ENCODE data around the gene SH3PXD2B.

SH3PXD2B gene

GRCh38 chr5:172452398-172453205 is 1.7 kb downstream of the SH3PXD2B start:
- no peak for DNase-seq

- no peak for DNase-seq
These were observed 2.5 kb downstream of the SH3PXD2B start for GRCh38 chr5:172451771-172452197.

DNA sequence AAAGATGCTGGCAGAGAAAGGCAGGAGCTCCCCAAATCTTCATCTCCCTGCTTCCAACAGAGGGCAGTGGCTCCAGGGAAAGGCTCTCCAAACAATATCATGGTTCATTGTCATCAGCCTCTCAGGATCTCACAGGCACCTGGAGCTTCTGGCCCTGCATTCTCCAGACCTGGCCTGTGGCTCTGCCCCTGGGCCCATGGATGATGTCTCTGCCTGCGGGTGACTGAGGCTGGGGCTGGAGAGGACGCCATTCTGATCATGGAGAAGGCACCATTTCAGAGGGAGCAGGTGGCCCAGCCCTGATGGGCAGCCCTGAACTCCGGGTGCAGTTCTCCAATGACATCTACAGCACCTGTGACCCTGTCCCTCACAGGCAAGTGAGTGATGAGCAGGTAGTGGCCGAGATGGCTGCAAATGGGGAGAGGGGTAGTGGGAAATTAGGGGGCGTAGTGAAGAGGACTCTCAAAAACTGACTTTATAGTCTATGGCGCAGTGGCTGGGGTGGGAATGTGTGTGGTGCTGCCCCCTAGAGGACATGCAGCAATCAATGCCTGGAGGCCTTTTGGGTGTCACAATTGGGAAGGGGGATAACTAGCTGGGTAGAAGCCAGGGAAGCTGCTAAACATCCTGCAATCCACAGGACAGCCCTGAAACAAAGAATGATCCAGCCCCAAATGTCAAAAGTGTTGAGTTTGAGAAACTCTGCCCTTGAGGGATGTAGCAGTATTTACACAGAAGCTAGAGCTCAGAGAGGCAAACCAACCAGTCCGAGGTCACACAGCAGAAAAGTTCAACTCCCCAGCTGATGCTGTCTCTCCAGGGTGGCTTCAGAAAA is 3.2 kb downstream of the SH3PXD2B start:
- peak; percentile 26 for DNase-seq

- DNase-seq = no peak
These were observed 3.9 kb downstream of the SH3PXD2B start for GRCh38 chr5:172450453-172450852.

- no peak for DNase-seq
These were observed 5.3 kb downstream of the SH3PXD2B start for GRCh38 chr5:172448999-172449398.

- DNase-seq = no peak
These were observed 6.5 kb downstream of the SH3PXD2B start for GRCh38 chr5:172447646-172448365.

GRCh38 chr5:172446336-172447051 is 7.8 kb downstream of the SH3PXD2B start:
- DNase-seq = no peak

DNA sequence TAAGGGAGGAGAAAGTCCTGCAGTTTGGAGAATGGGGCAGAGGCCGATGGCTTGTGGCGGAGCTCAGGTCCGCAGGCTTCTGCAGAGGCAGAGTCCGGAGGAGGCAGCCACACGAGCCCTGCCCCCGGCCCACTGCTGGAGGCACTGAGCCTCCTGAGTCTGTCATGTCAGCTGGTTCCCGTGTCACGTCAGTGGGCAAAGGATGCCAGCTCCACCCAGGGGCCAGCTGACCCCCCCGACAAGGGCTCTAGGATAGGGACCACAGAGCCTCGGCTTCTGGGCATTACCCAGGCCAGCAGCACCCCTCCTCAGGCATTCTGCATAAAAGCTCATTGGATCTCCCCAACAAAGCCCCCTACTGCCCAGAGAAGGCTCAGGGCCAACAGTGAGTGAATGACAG is 8.5 kb downstream of the SH3PXD2B start:
- DNase-seq = no peak

GRCh38 chr5:172444626-172445365 is 9.5 kb downstream of the SH3PXD2B start:
- DNase-seq = no peak

DNA sequence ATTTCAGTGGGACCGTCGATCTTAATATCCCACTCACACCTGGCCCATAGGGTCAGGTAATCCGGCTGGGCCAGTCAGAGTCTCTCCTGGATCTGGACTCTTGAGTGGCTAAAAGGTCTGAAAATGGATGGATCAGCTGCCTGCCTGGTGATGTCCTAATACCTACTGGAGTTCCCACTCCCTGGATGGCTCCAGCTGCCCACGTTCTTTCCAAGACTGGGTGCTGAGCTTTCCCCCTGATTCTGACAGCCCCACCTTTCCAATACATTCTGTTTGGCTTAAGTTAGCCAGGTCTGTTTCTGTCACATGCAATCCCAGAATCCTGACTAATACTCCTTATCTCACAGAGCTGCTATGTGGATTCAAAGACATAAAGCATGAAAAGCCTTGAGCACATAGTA is 10.2 kb downstream of the SH3PXD2B start:
- DNase-seq = no peak

- no peak for DNase-seq
These were observed 10.8 kb downstream of the SH3PXD2B start for GRCh38 chr5:172443441-172444109.

- no peak for DNase-seq
These were observed 11.7 kb downstream of the SH3PXD2B start for GRCh38 chr5:172442592-172442991.

GRCh38 chr5:172441262-172441751 is 13.0 kb downstream of the SH3PXD2B start:
- DNase-seq = no peak

DNA sequence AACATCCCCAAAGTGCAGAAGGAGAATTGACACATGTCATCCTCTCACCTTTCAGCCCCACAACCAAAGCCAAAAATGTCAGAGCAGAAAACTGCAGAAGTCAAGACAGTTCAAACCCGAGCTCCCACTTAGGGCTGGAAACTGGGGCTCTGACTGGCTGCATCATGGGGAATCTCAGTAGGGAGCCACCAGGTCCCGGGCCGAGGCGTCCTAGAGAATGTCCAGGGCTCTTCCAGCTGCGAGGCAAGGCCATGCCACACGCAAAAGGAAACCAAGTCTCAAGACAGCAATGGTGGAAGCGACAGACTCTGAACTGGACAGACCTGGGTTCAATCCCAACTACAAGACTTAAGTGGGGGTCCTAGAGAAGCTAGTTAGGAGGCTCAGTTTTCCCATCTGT is 13.8 kb downstream of the SH3PXD2B start:
- no peak for DNase-seq

- DNase-seq = no peak
These were observed 14.4 kb downstream of the SH3PXD2B start for GRCh38 chr5:172439785-172440477.

GRCh38 chr5:172438319-172438668 is 16.0 kb downstream of the SH3PXD2B start:
- no peak for DNase-seq

DNA sequence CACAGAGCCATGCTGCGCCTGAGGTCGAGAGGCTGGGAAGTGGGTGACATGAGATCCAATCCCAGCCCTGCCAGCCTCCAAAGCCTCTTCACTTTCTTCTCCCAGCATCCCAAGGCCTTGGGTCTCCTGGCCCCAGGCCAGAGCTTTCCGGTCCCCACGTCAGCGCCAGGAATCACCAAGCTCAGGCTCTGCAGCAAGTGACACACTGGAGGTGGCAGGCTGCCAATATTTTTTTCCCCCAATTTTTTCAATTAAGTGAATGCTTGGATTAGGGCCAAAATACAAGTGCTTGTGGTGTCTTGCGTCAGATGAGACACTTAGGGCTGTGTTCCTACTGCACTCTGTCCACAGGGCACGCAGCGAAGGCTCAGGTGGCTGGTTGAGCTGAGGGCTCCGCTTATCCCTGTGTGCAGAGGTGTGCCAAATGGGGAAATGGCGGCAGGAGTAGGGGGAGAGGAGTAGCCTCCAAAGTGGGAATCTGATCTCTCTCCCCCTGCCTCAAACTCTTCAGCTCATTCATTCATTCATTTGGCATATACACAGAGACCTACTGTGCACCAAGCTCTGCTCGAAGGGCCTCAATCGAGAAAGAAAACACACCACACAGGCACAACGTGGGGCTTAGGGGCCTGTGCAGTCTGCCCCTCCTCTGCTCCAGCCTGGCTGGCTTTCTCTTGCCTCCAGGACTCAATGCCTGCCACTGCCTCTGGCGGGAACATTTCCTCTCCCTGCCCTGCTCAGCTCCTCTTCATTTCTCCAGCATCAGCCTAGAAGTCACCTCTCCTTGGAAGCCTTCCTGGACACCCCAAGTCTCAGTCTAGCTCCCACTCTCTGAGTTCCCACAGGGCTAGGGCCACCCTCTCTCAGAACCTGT is 16.6 kb downstream of the SH3PXD2B start:
- no peak for DNase-seq

DNA sequence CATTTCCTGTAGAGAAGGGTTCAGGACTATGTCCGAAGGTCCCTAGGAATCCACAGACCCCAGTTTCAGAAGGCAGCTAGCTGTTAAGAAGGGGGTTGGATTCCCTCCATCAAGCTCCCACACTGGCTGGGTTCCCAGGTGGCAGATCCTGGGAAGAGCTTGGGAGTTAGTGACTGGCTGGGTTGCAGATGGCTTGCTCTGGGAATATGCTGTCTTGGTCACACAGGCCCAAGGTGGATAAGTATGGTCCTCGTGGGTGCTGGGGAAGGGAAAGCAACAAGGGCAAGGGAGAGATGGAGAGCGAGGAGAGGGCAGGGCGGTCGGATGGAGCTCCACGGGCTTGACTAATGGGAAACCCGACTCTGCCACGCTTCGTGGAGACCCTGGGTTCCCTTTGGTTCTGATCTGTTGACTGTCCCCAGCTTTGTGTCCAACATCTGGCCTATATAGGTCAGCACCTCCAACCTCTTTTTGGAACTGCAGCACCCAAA is 17.4 kb downstream of the SH3PXD2B start:
- DNase-seq = no peak
